Upper lobe of left lung (tissue), 6 donors: ENCODE data around the gene VSIG10. TPM values are rescaled to one million over a fixed set of nuclear protein-coding genes. Genes with fewer than 3 reads are reported as not detected.

Source experiments
- ATAC-seq, 2 donors: fragments of 200-7000 bp; cut with Tn5 transposase; one replicate each; pipeline ENCODE4 v1.9.1; 2022; ENCODE audit warnings: mild to moderate bottlenecking in 2 of 2, moderate library complexity in 2 of 2; ENCODE audit not compliant: low FRiP score in 2 of 2
- DNase-seq, 2 donors: peaks; one replicate each; pipeline ENCODE4 v3.0.0-alpha.2; 2019 to 2020
- H3K27ac ChIP-seq, 4 donors: fragments of 200-600 bp; sonication (generic); one replicate each; pipeline ENCODE4 v1.5.1; 2016 to 2019
- H3K27me3 ChIP-seq, 4 donors: fragments of 200-600 bp; sonication (generic); one replicate each; pipeline ENCODE4 v1.5.1; 2017 to 2019
- H3K36me3 ChIP-seq, 4 donors: fragments of 200-600 bp; sonication (generic); one replicate each; pipeline ENCODE4 v1.5.1; 2016 to 2019
- H3K4me1 ChIP-seq, 4 donors: fragments of 200-600 bp; sonication (generic); one replicate each; pipeline ENCODE4 v1.5.1; 2018 to 2019
- H3K4me3 ChIP-seq, 4 donors: fragments of 200-600 bp; sonication (generic); one replicate each; pipeline ENCODE4 v1.5.1; 2017 to 2019; ENCODE audit warnings: mild to moderate bottlenecking in 2 of 4, moderate library complexity in 1 of 4
- H3K9me3 ChIP-seq, 4 donors: fragments of 200-600 bp; sonication (generic); one replicate each; pipeline ENCODE4 v1.5.1; 2018 to 2019
- CTCF ChIP-seq, 6 experiments: fragments of 450-650 bp in 4 of 6; fragments of 200-600 bp in 2 of 6; sonication (generic) in 2 of 6; IDR thresholded peaks; one replicate each; pipeline ENCODE4 v1.5.1; 2016 to 2019; ENCODE audit warnings: antibody characterized with exemption in 6 of 6
- EP300 ChIP-seq, 4 donors: sonication (generic); formaldehyde crosslinking; IDR thresholded peaks; one replicate each; pipeline ENCODE4 v1.5.1; 2017; ENCODE audit warnings: antibody characterized with exemption in 4 of 4, control low read depth in 2 of 4
- POLR2A ChIP-seq, 4 donors: fragments of 450-650 bp; IDR thresholded peaks; one replicate each; pipeline ENCODE4 v1.5.1; 2016 to 2017; ENCODE audit warnings: antibody characterized with exemption in 4 of 4, mild to moderate bottlenecking in 2 of 4
- POLR2AphosphoS5 ChIP-seq, 2 donors: sonication (generic); formaldehyde crosslinking; IDR thresholded peaks; one replicate each; pipeline ENCODE4 v1.5.1; 2017; ENCODE audit warnings: antibody characterized with exemption in 2 of 2
- WGBS, 2 donors: methylation state at CpG; one replicate each; pipeline ENCODE4 v1.1.5; 2017 to 2018; 5-methylcytosine and 5-hydroxymethylcytosine counted together
- total RNA-seq, 6 donors: library from RNA; depleted of rRNA in 4 of 6; stranded (reverse); fragments of >200 nt in 4 of 6; gene quantifications; one replicate each; pipeline versions ENCODE4 v1.1.0 to v1.2.1, GENCODE V29; 2016 to 2021
- donor health status: DM: no; HTN: no; CAD: no; lungs with moderate emphysema.
- donor health status: DM: no; HTN: yes; CAD: no; lungs with severe emphysema.

The VSIG10 gene
- total RNA-seq, 6 donors from 2014 or later = 44.1 to 157 (median 72.8) TPM

GRCh38 chr12:118046430-118046829 lies 57.4 kb downstream of the VSIG10 start:
- Histone ChIP-seq H3K4me1 (peaks cover 0 to 3% (median under 1%) of the 10 kb centered on the region in 4 donors), H3K9me3 (no peaks in the 10 kb centered on the region), H3K4me3 (no peak overlapping the region), H3K27ac (no peak overlapping the region), H3K36me3 (peaks cover 12 to 92% (median 54%) of the 10 kb centered on the region in 4 donors), H3K27me3 (no peaks in the 10 kb centered on the region)
- WGBS, 2 donors = 83 to 97% methylated on average over 4 of the region's 4 CpGs
- ATAC-seq (no peak), DNase-seq (no peak)
- no peak for TF ChIP-seq POLR2AphosphoS5 (IDR thresholded peaks at IDR 0.05)
- TF ChIP-seq POLR2A (IDR thresholded peaks at IDR 0.05) = no peak
- no peak for TF ChIP-seq CTCF (IDR thresholded peaks at IDR 0.05)
- no peak for TF ChIP-seq EP300 (IDR thresholded peaks at IDR 0.05)

DNA sequence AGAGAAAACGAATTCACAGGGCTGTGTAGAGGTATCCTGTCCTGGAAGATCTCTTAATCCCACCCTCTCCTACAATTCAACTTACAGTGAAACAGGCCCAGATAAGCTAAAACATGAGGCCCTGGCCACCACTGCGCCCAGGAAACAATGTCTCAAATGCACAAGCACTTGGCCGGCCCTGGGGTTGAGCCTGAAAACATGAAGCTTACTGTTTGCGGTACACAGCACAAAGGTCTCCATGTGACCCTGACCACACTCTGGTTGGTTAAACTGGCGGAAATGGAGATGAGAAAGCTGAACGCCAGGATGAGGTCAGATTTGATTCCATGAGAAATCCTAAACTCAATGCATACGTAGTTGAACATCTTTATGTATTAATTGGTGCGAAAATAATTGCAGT lies 59.2 kb downstream of the VSIG10 start:
- 96 to 97% methylated on average over 7 to 8 of the region's 8 CpGs for WGBS, 2 donors
- Histone ChIP-seq H3K36me3 (peaks cover 21 to 94% (median 60%) of the 10 kb centered on the region in 4 donors), H3K27ac (no peak overlapping the region), H3K27me3 (no peaks in the 10 kb centered on the region), H3K9me3 (no peaks in the 10 kb centered on the region), H3K4me1 (no peaks in the 10 kb centered on the region), H3K4me3 (no peak overlapping the region)
- ATAC-seq (no peak), DNase-seq (no peak)
- no peak for TF ChIP-seq POLR2A (IDR thresholded peaks at IDR 0.05)
- TF ChIP-seq POLR2AphosphoS5 (IDR thresholded peaks at IDR 0.05) = no peak
- no peak for TF ChIP-seq CTCF (IDR thresholded peaks at IDR 0.05)
- TF ChIP-seq EP300 (IDR thresholded peaks at IDR 0.05) = no peak

- WGBS, 2 donors = 76 to 83% methylated on average over 2 of the region's 2 CpGs
These were observed 59.7 kb downstream of the VSIG10 start for GRCh38 chr12:118044075-118044474.

GRCh38 chr12:118042091-118042490 lies 61.7 kb downstream of the VSIG10 start:
- TF ChIP-seq POLR2AphosphoS5 (IDR thresholded peaks at IDR 0.05) (no peak), CTCF (IDR thresholded peaks at IDR 0.05) (no peak), POLR2A (IDR thresholded peaks at IDR 0.05) (no peak), EP300 (IDR thresholded peaks at IDR 0.05) (no peak)
- 90 to 91% methylated on average over 4 of the region's 4 CpGs for WGBS, 2 donors
- H3K27me3 ChIP-seq = no peaks in the 10 kb centered on the region
- H3K4me1 ChIP-seq = no peaks in the 10 kb centered on the region
- no peaks in the 10 kb centered on the region for H3K9me3 ChIP-seq
- no peak overlapping the region for H3K27ac ChIP-seq
- no peak overlapping the region for H3K4me3 ChIP-seq
- ATAC-seq (no peak), DNase-seq (no peak)
- H3K36me3 ChIP-seq = peaks cover 24 to 94% (median 67%) of the 10 kb centered on the region in 4 donors

More at GRCh38 chr12:118044075-118044474, 59.7 kb downstream of the VSIG10 start:
- Histone ChIP-seq H3K27ac (no peak overlapping the region), H3K27me3 (no peaks in the 10 kb centered on the region), H3K4me1 (no peaks in the 10 kb centered on the region), H3K9me3 (no peaks in the 10 kb centered on the region), H3K36me3 (peaks cover 21 to 94% (median 60%) of the 10 kb centered on the region in 4 donors), H3K4me3 (no peak overlapping the region)
- no peak for DNase-seq
- ATAC-seq = no peak
- TF ChIP-seq CTCF (IDR thresholded peaks at IDR 0.05) (no peak), POLR2A (IDR thresholded peaks at IDR 0.05) (no peak), EP300 (IDR thresholded peaks at IDR 0.05) (no peak), POLR2AphosphoS5 (IDR thresholded peaks at IDR 0.05) (no peak)

DNA sequence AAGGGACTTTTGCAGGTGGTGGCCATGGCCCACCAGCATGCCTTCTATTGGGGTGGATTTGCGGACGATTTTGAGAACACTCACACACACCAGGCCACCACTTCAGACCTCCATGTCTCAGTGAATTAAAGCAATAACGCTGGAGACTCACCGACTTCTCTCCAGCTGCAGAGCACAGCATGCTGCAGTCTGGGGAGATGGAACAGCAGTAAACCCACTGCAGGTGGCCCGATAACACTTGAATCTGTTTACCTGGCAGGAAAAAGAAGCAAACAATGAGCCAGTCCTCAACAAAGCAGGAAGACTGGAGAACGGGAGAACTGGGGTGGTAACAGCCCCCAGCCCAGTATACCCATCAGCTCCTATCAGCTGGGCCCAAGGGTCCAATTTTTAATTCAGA lies 65.7 kb downstream of the VSIG10 start:
- WGBS, 2 donors = 63 to 71% methylated on average over 6 of the region's 6 CpGs
- H3K36me3 ChIP-seq = peaks cover 44 to 100% (median 83%) of the 10 kb centered on the region in 4 donors
- no peak overlapping the region for H3K27ac ChIP-seq
- TF ChIP-seq CTCF (IDR thresholded peaks at IDR 0.05) (no peak), EP300 (IDR thresholded peaks at IDR 0.05) (no peak), POLR2AphosphoS5 (IDR thresholded peaks at IDR 0.05) (no peak), POLR2A (IDR thresholded peaks at IDR 0.05) (no peak)
- H3K4me1 ChIP-seq = peaks cover 0 to 8% (median 0%) of the 10 kb centered on the region in 4 donors
- H3K9me3 ChIP-seq = no peaks in the 10 kb centered on the region
- DNase-seq (no peak), ATAC-seq (no peak)
- H3K4me3 ChIP-seq = no peak overlapping the region
- no peaks in the 10 kb centered on the region for H3K27me3 ChIP-seq
